ENCODE measurements around the gene RPS6KC1.

DNA sequence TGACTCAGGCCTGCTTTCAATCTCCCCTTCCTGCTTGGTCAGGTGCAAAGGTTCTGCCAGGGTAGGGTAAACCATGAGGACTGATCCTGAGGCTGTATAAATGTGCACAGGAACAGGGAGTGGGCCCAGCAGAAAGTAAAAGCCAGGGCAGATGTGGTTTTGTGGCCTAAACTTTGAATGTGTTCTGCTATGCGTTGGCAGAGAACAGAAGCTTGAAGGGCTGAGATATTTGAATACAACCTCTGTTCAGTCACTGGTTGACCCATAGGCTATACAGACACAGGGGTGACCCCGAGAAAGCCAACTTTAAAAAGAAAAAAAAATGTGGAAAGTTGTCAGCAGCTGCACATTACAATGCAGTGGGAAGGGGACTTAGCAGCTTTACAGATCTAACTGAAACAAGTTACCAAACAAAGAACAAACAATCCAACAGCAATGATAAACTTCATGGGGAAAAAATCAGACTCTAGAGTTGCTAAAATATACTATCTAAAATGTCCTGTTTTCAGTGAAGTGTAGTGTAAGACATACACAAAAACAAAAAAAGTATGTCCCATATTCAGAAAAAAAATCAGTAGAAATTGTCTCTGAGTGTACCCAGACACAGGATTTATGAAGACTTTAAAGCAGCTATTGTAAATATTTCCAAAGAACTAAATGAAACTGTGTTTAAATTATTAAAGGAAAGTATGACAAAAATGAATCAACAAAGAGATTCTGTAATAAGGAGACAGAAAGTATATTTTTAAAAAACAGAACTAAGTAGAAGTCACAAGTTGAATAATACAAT is 216.1 kb downstream of the RPS6KC1 start:
- TF ChIP-seq, protein P1, sequence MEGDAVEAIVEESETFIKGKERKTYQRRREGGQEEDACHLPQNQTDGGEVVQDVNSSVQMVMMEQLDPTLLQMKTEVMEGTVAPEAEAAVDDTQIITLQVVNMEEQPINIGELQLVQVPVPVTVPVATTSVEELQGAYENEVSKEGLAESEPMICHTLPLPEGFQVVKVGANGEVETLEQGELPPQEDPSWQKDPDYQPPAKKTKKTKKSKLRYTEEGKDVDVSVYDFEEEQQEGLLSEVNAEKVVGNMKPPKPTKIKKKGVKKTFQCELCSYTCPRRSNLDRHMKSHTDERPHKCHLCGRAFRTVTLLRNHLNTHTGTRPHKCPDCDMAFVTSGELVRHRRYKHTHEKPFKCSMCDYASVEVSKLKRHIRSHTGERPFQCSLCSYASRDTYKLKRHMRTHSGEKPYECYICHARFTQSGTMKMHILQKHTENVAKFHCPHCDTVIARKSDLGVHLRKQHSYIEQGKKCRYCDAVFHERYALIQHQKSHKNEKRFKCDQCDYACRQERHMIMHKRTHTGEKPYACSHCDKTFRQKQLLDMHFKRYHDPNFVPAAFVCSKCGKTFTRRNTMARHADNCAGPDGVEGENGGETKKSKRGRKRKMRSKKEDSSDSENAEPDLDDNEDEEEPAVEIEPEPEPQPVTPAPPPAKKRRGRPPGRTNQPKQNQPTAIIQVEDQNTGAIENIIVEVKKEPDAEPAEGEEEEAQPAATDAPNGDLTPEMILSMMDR (conservative IDR thresholded peaks at IDR 0.05; ENCODE audit: low read length) = no peak
- TF ChIP-seq EZH2phosphoT487 (IDR thresholded peaks at IDR 0.05; ENCODE audit: borderline replicate concordance, low read depth, low read length) = no peak
